NCI-H82 treated with DMSO at 0.1 percent for 48 hours (cell line): ENCODE data around the gene SYT8.

ENCODE experiments used
- DNase-seq: peaks from one replicate; lab custom pipeline; 2025; ENCODE audit not compliant: unreplicated experiment; lab: John Stamatoyannopoulos, UW

The SYT8 gene

DNA sequence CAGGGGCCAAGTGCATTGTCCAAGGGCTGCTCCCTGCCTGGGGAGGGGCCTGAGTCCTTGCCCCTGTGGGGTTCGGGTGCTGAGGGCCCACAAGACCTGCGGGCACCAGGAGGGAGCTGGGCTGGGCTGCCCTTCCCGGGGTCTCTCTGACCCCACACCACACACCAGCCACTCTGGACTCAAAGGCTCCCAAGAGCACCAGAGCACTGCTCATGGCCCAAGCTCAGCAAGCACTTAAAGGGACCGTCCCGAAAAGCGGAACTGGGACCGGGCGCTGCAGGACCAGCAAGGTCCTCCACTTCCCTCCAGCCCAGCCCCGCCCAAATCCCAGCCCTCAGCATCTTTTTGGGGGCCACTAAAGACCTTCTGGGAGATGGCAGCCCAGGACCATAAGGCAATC is 23.4 kb downstream of the SYT8 start:
- no peak for DNase-seq

GRCh38 chr11:1858576-1858975 is 23.8 kb downstream of the SYT8 start:
- no peak for DNase-seq

GRCh38 chr11:1859004-1859403 is 24.2 kb downstream of the SYT8 start:
- DNase-seq = no peak

DNA sequence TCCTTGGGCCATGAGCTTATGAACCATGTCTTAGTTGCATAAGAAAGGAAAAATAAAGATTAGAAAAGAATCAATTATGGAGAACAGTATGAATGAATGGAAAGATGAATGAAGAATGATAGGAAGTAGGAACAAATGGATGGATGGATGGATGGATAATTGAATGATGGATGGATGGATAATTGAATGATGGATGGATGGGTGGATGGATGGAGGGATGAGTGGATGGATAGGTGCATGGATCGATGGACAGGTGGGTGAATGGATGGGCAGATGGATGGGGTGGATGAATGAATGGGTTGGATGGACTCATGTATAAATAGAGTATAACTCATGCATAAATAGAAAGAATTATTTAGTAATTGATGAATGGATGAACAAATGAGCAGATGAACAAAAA is 25.3 kb downstream of the SYT8 start:
- DNase-seq = no peak

DNA sequence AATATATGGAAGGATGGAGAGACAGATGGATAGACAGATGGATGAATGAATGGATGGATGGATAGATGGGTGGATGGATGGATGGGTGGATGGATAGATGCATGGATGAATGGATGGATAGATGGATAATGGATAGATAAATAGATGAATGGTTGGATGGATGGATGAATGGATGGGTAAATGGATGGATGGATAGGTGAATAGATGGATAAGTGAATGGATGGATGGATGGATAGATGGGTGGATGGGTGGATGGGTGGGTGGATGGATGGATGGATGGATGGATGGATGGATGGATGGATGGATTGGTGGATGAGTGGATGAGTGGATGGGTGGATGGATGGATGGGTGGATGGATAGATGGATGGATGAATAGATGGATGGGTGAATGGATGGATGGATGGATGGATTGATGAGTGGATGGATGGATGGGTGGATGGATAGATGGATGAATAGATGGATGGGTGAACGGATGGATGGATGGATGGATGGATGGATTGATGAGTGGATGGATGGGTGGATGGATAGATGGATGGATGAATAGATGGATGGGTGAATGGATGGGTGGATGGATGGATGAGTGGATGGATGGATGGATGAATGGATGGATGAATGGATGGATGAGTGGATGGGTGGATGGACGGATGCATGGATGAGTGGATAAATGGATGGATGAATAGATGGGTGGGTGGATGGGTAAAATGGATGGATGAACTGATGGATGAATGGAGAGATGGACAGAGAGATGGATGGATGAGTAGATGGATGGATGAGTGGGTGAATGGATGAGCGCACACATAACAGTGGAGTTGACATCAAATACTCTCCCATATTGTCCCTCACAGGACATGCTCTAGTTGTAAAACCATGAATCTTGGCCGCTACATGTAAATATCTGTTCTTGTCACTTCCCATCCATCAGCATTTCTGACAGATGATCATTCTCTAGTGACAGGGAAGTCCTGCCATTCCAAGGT is 26.9 kb downstream of the SYT8 start:
- DNase-seq = no peak

DNA sequence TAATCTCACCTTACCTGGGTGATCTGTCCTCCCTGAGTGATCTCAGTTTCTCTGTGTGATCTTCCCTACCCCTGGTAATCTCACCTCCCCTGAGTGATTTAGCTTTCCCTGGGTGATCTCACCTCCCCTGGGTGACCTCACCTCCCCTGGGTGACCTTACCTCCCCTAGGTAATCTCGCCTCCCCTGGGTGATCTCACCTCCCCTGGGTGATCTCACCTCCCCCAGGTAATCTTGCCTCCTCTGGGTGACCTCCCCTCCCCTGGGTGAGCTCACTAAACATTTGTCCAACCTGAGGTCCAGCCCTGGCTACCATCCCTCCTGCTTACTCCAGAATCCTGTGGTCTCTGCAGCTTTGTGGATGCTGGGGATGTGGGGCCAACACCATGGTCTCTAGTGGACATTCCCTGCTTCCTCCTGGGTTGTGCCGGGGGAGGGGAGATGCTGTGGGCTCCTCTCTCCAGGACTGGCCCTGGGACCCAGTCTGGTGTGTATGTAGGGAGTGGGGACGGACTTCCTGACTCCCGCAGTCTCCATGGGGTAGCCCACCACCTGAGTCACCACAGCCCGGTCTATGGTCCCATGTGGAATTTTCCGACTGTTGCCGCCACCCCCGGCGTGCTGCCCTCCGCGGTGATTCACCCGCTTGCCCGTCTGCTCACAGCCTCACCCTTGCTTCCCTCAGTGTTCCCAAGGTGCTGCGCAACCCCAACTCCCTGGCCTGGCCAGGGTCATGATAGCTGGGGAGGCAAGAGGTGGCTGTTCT is 28.0 kb downstream of the SYT8 start:
- no peak for DNase-seq

- no peak for DNase-seq
Measured at GRCh38 chr11:1863352-1864216, 28.8 kb downstream of the SYT8 start.

GRCh38 chr11:1864231-1864630 is 29.4 kb downstream of the SYT8 start:
- no peak for DNase-seq

DNA sequence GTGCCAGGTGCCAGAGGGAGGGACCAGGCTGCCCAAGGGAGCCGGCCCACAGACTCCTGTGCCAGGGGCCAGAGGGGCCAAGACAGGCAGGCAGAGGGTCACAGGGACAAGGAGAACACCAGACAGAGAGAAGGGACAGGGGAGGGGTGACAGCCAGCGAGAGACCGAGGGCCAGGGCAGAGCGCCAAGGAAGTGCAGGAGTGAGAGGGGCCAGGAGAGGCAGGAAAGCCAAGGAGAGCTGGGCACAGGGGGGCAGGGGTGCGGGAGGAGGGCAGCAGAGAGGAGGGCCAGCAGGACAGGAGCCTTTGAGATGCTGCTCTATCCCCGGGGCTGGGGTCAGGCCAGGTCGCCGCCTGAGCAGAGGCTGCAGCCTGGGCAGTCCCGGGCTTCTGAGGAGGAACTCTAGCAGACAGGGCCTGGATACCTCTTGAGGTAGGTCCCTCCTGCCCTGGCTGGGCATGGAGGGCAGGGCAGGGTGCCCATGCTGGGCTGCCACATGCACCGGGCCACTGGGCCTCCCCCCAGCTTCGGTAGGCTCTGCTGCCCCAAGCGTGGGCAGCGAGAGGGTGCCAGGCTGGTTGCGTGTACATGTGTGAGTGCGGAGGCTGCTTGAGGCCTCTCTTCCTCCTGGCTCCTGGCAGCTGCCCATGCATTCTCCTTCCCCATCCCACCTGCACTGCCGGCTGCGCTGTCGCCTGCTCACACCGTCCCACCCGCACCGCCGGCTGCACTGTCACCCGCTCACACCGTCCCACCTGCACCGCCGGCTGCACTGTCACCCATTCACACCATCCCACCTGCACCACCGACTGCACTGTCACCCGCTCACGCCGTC is 30.3 kb downstream of the SYT8 start:
- no peak for DNase-seq

DNA sequence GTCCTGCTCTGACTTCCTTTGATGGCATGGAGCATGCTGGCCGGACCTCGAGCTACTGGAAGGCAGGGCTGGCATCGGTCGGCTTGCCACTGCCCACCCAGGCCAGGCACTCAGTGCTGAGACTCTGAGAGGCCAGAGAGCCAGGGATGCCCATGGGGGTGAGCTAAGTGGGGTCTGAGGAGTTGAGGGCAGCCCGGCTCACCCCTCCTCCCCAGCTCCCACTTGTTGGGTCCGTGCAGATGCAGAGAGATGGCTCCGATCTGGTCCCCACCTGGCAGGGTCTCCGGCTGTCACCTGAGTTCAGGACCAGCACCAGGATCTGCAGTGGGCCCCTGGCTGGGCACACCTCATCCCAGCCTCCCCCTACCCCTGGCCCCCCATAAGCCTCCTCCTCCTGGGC is 31.4 kb downstream of the SYT8 start:
- no peak for DNase-seq

- no peak for DNase-seq
Measured at GRCh38 chr11:1866776-1867175, 32.0 kb downstream of the SYT8 start.

DNA sequence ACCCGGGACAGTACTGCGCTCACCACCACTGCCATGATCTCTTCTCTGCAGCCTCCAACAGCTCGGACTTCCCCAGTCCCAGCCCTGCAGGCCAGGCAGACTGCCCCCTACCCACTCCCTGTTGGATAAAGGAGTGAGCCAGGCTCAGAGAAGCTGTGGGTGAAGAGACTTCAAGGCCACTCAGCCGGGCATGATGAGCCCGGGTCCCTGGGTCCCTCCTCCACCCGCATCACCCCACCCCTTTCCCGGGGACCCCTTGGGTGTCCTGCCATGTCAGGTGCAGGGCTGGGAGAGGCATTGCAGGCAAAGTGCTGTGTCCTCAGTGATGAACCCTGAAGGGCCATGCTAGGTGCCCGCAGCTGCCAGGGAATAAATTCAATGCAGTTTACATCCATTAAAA is 32.6 kb downstream of the SYT8 start:
- DNase-seq = no peak

DNA sequence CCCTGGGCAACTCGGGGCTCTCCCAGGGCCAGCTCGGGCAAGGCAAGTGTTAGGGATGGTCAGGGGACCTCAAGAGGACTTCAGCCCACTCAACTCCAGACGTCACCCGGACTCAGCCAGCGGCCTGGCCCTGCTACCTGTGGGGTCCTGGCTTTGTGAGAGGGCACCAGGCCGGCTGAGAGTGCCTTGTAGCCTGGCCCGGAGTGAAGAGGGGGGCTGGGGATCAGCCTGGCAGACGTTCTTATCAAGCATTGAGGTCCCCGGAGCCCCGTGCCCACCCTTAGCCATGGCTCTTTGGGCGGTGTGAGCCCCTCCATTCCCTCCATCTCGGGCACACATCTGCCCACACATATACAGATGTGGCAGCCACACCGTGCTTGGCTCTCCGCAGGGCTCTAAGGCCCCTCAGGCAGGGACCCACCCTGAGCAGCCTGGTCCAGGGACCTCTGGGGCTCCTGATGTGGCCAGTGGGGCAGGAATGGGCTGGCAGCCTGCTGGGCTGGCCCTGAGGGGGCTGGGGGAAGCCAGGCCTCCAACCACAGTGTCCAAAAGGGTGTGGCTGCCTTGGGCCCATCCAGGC is 33.4 kb downstream of the SYT8 start:
- no peak for DNase-seq

- DNase-seq = no peak
Measured at GRCh38 chr11:1868636-1869291, 34.0 kb downstream of the SYT8 start.

GRCh38 chr11:1869427-1870325 is 34.9 kb downstream of the SYT8 start:
- no peak for DNase-seq

DNA sequence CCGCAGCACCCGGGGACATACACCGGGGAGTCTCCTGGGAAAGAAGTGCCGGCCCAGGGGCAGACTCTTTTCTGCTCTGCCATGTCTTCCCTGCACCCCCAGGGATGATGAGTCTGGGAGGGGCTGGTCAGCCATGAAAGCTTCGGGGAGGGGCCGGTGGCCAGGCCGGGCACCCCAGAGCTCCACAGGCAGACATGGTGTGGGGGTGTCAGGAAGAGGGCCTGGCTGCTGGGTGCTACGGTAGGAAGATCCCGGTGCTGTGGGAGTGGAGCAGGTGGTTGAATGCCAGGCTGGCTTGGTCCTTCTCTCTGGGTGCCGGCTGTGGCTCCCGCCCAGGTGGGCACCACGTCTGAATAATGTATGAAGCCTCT is 35.5 kb downstream of the SYT8 start:
- DNase-seq = no peak

GRCh38 chr11:1870721-1871466 is 36.1 kb downstream of the SYT8 start:
- no peak for DNase-seq

DNA sequence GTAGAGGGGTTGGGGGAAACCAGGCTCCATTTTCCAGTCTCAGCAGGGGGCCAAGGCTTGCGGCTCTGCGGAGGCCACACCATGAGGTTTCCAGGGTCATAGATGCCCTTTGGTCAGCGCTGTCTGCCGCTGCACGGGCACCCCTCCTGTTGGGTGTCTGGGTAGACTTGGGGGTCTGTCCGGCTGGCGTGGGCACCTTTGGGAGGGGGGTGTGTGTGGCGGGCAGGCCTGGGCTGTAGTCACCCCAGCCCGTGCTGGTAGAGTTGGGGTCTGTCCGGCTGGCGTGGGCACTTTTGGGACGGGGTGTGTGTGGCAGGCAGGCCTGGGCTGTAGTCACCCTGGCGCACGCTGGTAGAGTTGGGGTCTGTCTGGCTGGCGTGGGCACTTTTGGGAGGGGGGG is 36.7 kb downstream of the SYT8 start:
- no peak for DNase-seq
